SU-DHL-6 (cell line): ENCODE measurements around the gene TMEM178B.

Source experiments
- EZH2phosphoT487 ChIP-seq: fragments of 200-600 bp; sonication (generic), shearing (Covaris generic); conservative IDR thresholded peaks from 2 replicates; pipeline ENCODE4 v1.6.1; 2018; ENCODE audit warnings: mild to moderate bottlenecking, antibody characterized with exemption, low read length, moderate library complexity, mixed read lengths
- TF ChIP-seq, protein P1 (sequence below): fragments of 200-600 bp; sonication (generic); IDR thresholded peaks from one replicate; pipeline ENCODE4 v1.5.1; 2017; ENCODE audit warnings: antibody characterized with exemption, mild to moderate bottlenecking, low read length, moderate library complexity; ENCODE audit not compliant: insufficient read depth, poor library complexity, severe bottlenecking

DNA sequence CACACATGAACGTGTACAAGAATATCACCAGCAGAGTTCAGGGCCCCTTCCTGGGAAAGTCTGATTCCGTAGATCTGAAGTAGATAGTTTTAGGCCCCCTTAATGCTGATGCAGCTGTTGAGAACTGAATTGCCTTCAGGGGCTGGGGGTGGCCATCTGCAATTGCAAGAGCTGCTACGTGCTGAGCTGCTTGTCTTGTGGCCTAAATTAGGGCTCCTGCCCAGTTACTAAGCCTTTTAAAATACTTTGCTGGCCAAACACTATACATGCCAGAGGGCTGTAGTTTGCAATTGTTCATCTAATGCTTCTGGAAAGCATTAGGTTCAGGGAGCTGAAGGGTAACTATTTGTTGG, 71.7 kb downstream of the TMEM178B start:
- TF ChIP-seq, protein P1, sequence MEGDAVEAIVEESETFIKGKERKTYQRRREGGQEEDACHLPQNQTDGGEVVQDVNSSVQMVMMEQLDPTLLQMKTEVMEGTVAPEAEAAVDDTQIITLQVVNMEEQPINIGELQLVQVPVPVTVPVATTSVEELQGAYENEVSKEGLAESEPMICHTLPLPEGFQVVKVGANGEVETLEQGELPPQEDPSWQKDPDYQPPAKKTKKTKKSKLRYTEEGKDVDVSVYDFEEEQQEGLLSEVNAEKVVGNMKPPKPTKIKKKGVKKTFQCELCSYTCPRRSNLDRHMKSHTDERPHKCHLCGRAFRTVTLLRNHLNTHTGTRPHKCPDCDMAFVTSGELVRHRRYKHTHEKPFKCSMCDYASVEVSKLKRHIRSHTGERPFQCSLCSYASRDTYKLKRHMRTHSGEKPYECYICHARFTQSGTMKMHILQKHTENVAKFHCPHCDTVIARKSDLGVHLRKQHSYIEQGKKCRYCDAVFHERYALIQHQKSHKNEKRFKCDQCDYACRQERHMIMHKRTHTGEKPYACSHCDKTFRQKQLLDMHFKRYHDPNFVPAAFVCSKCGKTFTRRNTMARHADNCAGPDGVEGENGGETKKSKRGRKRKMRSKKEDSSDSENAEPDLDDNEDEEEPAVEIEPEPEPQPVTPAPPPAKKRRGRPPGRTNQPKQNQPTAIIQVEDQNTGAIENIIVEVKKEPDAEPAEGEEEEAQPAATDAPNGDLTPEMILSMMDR = no peak
- TF ChIP-seq EZH2phosphoT487 = no peak
